WTC11 (cell line): ENCODE results near the gene NFX1. TPM values are rescaled to one million over a fixed set of nuclear protein-coding genes. Genes with fewer than 3 reads are reported as not detected.

Experiments used
- ATAC-seq: fragments of 200-7000 bp; cut with Tn5 transposase; 2 replicates; pipeline ENCODE4 v1.10.0; 2021; ENCODE audit warnings: mild to moderate bottlenecking, moderate library complexity
- CTCF ChIA-PET: fragments of 300-600 bp; sonication (Branson Sonifier 250); formaldehyde crosslinking; loops from one replicate; lab custom pipeline; 2021; ENCODE audit warnings: antibody characterized with exemption; lab: Charles Lee
- POLR2A ChIA-PET: fragments of 350-600 bp; sonication (Branson Sonifier 250); formaldehyde crosslinking; loops from one replicate; lab custom pipeline; 2021; ENCODE audit warnings: antibody characterized with exemption; lab: Charles Lee
- DNase-seq: peaks from one replicate; pipeline ENCODE4 v3.0.0; 2021; ENCODE audit warnings: low spot score
- H3K27ac Mint-ChIP-seq: 2 replicates; pipeline ENCODE4 v1.8.0; 2021; ENCODE audit warnings: mixed read lengths
- H3K27me3 Mint-ChIP-seq: 2 replicates; pipeline ENCODE4 v1.8.0; 2021; ENCODE audit warnings: low read depth, mild to moderate bottlenecking, moderate library complexity, mixed read lengths
- H3K36me3 Mint-ChIP-seq: 2 replicates; pipeline ENCODE4 v1.8.0; 2021; ENCODE audit warnings: mixed read lengths
- H3K4me1 Mint-ChIP-seq: 2 replicates; pipeline ENCODE4 v1.8.0; 2022; ENCODE audit warnings: mixed read lengths
- H3K4me3 Mint-ChIP-seq: 2 replicates; pipeline ENCODE4 v1.8.0; 2021; ENCODE audit warnings: mild to moderate bottlenecking, moderate library complexity, mixed read lengths
- H3K9me3 Mint-ChIP-seq: 2 replicates; pipeline ENCODE4 v1.8.0; 2021; ENCODE audit warnings: mixed read lengths
- ATF1 ChIP-seq: sonication (generic); formaldehyde crosslinking; IDR thresholded peaks from 2 replicates; pipeline ENCODE4 v1.8.1; 2023; ENCODE audit warnings: mild to moderate bottlenecking, moderate library complexity, missing genetic modification reagents
- CREB1 ChIP-seq: sonication (generic); formaldehyde crosslinking; IDR thresholded peaks from 2 replicates; pipeline ENCODE4 v1.8.0; 2023; ENCODE audit warnings: mild to moderate bottlenecking, missing genetic modification reagents
- CREM ChIP-seq: sonication (generic); formaldehyde crosslinking; IDR thresholded peaks from 2 replicates; pipeline ENCODE4 v1.8.1; 2022; ENCODE audit warnings: mild to moderate bottlenecking, missing genetic modification reagents, moderate library complexity
- MXD4 ChIP-seq: fragments of 250-450 bp; sonication (Bioruptor Pico); IDR thresholded peaks from 2 replicates; pipeline ENCODE4 v1.8.0; 2021; ENCODE audit warnings: mild to moderate bottlenecking, moderate library complexity, borderline replicate concordance
- MYBL2 ChIP-seq: sonication (generic); formaldehyde crosslinking; IDR thresholded peaks from 2 replicates; pipeline ENCODE4 v1.8.1; 2023; ENCODE audit warnings: mild to moderate bottlenecking, moderate library complexity, missing genetic modification reagents
- NFE2L1 ChIP-seq: sonication (generic); formaldehyde crosslinking; IDR thresholded peaks from 2 replicates; pipeline ENCODE4 v1.8.1; 2023; ENCODE audit warnings: missing genetic modification reagents
- OVOL2 ChIP-seq: fragments of 250-450 bp; sonication (Bioruptor Pico); IDR thresholded peaks from 2 replicates; pipeline ENCODE4 v1.9.0; 2021; ENCODE audit warnings: mild to moderate bottlenecking, borderline replicate concordance
- RELA ChIP-seq: sonication (generic); formaldehyde crosslinking; IDR thresholded peaks from 2 replicates; pipeline ENCODE4 v1.8.1; 2022; ENCODE audit warnings: missing genetic modification reagents, mild to moderate bottlenecking, borderline replicate concordance
- TP53 ChIP-seq: sonication (generic); formaldehyde crosslinking; IDR thresholded peaks from 2 replicates; pipeline ENCODE4 v1.8.1; 2023; ENCODE audit warnings: mild to moderate bottlenecking, missing genetic modification reagents
- ZNF138 ChIP-seq: sonication (generic); formaldehyde crosslinking; conservative IDR thresholded peaks from 2 replicates; pipeline ENCODE4 v1.8.1; 2022; ENCODE audit warnings: mild to moderate bottlenecking, moderate library complexity, missing genetic modification reagents
- ZNF263 ChIP-seq: sonication (generic); formaldehyde crosslinking; IDR thresholded peaks from 2 replicates; pipeline ENCODE4 v1.8.1; 2022; ENCODE audit warnings: low read depth, mild to moderate bottlenecking, moderate library complexity, missing genetic modification reagents
- ZNF317 ChIP-seq: sonication (generic); formaldehyde crosslinking; IDR thresholded peaks from 2 replicates; pipeline ENCODE4 v1.8.1; 2023; ENCODE audit warnings: low read depth, mild to moderate bottlenecking, moderate library complexity, missing genetic modification reagents, borderline replicate concordance
- ZNF416 ChIP-seq: fragments of 250-450 bp; sonication (Bioruptor Pico); IDR thresholded peaks from 2 replicates; pipeline ENCODE4 v1.9.0; 2021; ENCODE audit warnings: mild to moderate bottlenecking, inconsistent platforms
- ZNF423 ChIP-seq: fragments of 250-450 bp; sonication (Bioruptor Pico); IDR thresholded peaks from 2 replicates; pipeline ENCODE4 v2.1.2; 2022; ENCODE audit warnings: mild to moderate bottlenecking, moderate library complexity
- total RNA-seq: library from RNA; stranded (reverse); gene quantifications from 3 replicates; pipeline ENCODE4 v1.2.3, GENCODE V29; 2021
- TF ChIP-seq, protein P1 (sequence below): fragments of 250-450 bp; sonication (Bioruptor Pico); conservative IDR thresholded peaks from 2 replicates; pipeline ENCODE4 v1.9.0; 2021; ENCODE audit warnings: mild to moderate bottlenecking
- TF ChIP-seq, protein P2 (sequence below): sonication (generic); formaldehyde crosslinking; IDR thresholded peaks from 2 replicates; pipeline ENCODE4 v1.8.1; 2023; ENCODE audit warnings: mild to moderate bottlenecking, missing genetic modification reagents
- TF ChIP-seq, protein P3 (sequence below): sonication (generic); formaldehyde crosslinking; IDR thresholded peaks from 2 replicates; pipeline ENCODE4 v1.8.0; 2022; ENCODE audit warnings: mild to moderate bottlenecking, missing genetic modification reagents
- TF ChIP-seq, protein P4 (sequence below): sonication (generic); formaldehyde crosslinking; IDR thresholded peaks from 2 replicates; pipeline ENCODE4 v1.8.0; 2023; ENCODE audit warnings: mild to moderate bottlenecking, missing genetic modification reagents
- TF ChIP-seq, protein P5 (sequence below): sonication (generic); formaldehyde crosslinking; IDR thresholded peaks from 2 replicates; pipeline ENCODE4 v1.8.1; 2023; ENCODE audit warnings: mild to moderate bottlenecking, missing genetic modification reagents
- TF ChIP-seq, protein P6 (sequence below): sonication (generic); formaldehyde crosslinking; IDR thresholded peaks from 2 replicates; pipeline ENCODE4 v1.8.0; 2022; ENCODE audit warnings: mild to moderate bottlenecking, missing genetic modification reagents
- TF ChIP-seq, protein P7 (sequence below): sonication (generic); formaldehyde crosslinking; IDR thresholded peaks from 2 replicates; pipeline ENCODE4 v1.8.0; 2022; ENCODE audit warnings: mild to moderate bottlenecking, missing genetic modification reagents
- TF ChIP-seq, protein P8 (sequence below): fragments of 250-450 bp; sonication (Bioruptor Pico); IDR thresholded peaks from 2 replicates; pipeline ENCODE4 v1.9.0; 2021; ENCODE audit warnings: mild to moderate bottlenecking

NFX1 gene
- total RNA-seq, 1 experiment from 2014 or later, result 30.9 TPM

DNA sequence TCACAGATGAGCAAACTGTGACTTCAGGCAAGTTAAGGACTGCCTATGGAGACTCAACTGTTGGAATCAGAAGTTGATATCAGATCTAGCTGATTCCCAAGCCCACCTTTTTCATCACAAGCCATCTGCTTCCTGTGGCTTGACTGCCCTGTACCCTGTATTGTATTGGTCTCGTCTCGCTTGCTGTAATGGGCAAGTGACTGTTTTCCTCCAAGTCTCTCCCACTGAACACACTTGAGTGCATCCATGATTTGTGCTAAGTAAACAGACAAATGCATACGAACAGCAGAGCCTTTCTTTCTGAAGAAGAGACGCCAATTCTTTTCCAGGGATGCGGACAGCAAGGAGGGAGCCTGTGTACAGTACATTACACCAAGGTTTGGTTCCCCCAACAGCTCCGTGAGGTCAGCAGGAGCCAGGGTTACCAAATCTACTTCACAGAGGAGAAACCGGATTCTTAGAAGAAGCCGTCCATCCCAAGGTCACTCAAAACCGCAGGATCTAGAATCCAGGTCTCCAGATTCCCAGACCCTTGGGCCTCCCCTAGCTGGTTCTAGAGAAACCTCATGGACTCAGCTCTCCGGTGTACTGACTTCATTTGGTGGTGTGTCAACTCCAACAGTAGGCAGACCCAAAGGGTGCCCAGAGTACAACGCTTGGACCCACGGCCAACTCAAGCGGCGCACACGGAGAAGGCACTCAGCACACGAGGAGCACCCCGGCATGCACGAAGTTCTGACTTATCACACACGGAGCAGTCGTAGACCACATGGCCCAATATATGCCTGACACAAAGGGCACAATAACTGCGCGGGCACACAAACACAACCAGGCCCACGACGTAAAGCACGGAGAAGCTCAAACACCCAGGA lies 26.9 kb upstream of the NFX1 start:
- no peaks in the 10 kb centered on the region for H3K9me3 Mint-ChIP-seq
- ChIA-PET CTCF (interaction anchor here (1.1 kb wide), 1 partner anchor 23 kb away, joined by 4 read pairs; no protein-coding TSS in a partner anchor), POLR2A (interaction anchor here (0.5 to 2.2 kb wide), 3 partner anchors 27 to 239 kb away, joined by 3 to 13 read pairs (median 4); partner anchors contain the start of genes DNAJA1 and NFX1)
- TF ChIP-seq, protein P1, sequence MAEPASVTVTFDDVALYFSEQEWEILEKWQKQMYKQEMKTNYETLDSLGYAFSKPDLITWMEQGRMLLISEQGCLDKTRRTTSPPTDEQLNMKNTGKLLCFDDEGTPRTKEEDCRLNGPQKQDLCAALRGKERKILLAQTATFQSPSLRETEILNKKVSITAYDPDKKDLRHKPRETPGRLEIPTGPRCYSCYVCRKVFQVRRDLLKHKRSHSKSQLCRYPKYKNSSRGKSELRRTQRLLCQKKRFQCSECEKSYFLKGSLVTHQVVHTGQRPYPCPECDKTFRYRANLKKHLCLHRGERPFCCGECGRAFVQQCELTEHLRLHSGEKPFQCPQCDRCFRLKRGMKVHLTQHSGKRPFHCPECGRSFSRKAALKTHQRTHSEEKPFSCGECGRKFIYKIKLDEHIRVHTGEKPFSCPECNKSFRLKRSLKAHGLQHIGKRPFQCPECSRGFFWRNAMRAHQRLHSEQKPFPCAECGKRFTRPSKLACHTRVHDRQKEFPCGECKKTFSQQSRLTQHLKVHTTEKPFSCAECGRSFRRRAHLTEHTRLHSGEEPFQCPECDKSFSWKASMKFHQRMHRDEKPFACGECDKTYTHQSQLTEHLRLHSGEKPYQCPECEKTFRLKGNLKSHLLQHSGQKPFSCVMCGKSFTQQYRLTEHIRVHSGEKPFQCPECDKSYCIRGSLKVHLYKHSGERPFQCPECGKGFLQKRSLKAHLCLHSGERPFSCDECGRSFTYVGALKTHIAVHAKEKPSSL (CRISPR knock-in tag), result no peak
- TF ChIP-seq CREM, result no peak
- TF ChIP-seq CREB1 (CRISPR knock-in tag), result no peak
- TF ChIP-seq, protein P2, sequence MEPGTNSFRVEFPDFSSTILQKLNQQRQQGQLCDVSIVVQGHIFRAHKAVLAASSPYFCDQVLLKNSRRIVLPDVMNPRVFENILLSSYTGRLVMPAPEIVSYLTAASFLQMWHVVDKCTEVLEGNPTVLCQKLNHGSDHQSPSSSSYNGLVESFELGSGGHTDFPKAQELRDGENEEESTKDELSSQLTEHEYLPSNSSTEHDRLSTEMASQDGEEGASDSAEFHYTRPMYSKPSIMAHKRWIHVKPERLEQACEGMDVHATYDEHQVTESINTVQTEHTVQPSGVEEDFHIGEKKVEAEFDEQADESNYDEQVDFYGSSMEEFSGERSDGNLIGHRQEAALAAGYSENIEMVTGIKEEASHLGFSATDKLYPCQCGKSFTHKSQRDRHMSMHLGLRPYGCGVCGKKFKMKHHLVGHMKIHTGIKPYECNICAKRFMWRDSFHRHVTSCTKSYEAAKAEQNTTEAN, result no peak
- no peak for TF ChIP-seq ATF1 (CRISPR knock-in tag)
- TF ChIP-seq, protein P3, sequence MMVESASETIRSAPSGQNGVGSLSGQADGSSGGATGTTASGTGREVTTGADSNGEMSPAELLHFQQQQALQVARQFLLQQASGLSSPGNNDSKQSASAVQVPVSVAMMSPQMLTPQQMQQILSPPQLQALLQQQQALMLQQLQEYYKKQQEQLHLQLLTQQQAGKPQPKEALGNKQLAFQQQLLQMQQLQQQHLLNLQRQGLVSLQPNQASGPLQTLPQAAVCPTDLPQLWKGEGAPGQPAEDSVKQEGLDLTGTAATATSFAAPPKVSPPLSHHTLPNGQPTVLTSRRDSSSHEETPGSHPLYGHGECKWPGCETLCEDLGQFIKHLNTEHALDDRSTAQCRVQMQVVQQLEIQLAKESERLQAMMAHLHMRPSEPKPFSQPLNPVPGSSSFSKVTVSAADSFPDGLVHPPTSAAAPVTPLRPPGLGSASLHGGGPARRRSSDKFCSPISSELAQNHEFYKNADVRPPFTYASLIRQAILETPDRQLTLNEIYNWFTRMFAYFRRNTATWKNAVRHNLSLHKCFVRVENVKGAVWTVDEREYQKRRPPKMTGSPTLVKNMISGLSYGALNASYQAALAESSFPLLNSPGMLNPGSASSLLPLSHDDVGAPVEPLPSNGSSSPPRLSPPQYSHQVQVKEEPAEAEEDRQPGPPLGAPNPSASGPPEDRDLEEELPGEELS (CRISPR knock-in tag), result no peak
- TF ChIP-seq MXD4, result no peak
- no peak for TF ChIP-seq OVOL2
- TF ChIP-seq ZNF263 (CRISPR knock-in tag), result no peak
- TF ChIP-seq ZNF138 (CRISPR knock-in tag), result no peak
- TF ChIP-seq ZNF317 (CRISPR knock-in tag), result no peak
- no peak for TF ChIP-seq RELA (CRISPR knock-in tag)
- TF ChIP-seq ZNF416 (CRISPR knock-in tag), result no peak
- TF ChIP-seq ZNF423 (CRISPR knock-in tag), result no peak
- TF ChIP-seq NFE2L1 (CRISPR knock-in tag), result no peak
- peaks cover 13% of the 10 kb centered on the region for H3K4me1 Mint-ChIP-seq
- no peak for DNase-seq
- H3K36me3 Mint-ChIP-seq, result peaks cover 50% of the 10 kb centered on the region
- no peaks in the 10 kb centered on the region for H3K27me3 Mint-ChIP-seq
- H3K27ac Mint-ChIP-seq, result peak overlapping the region; percentile 95
- peak overlapping the region; percentile 98 for H3K4me3 Mint-ChIP-seq
- ATAC-seq, result no peak

DNA sequence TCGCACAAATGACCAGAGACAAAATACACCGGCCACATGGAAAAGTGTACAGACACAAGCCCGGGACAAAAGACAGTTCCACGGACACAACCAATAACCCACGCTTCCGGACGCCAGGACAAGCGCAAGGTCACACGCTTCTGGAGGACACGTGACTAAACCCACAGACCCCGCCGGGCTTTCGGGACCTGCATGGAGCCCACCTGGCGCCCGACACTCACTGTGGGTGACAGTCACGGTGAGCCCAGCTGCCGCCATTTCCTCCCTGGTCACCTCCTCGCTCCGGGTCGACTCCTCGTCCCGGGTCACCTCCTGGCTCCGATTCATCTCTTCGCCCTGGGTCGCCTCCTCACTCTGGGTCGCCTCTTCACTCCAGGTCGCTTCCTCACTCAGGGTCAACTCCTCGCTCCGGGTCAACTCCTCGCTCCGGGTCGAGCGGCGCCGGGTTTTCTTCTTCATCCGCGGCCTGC lies 26.3 kb upstream of the NFX1 start:
- no peak; the same call in 1 of the 2 replicates for ATAC-seq
- Mint-ChIP-seq H3K4me3 (peak overlapping the region; percentile 98), H3K36me3 (peaks cover 46% of the 10 kb centered on the region), H3K4me1 (peaks cover 13% of the 10 kb centered on the region), H3K9me3 (no peaks in the 10 kb centered on the region), H3K27ac (peak overlapping the region; percentile 95), H3K27me3 (no peaks in the 10 kb centered on the region)
- POLR2A ChIA-PET, result interaction anchor here (1.4 to 2.2 kb wide), 2 partner anchors 26 to 239 kb away, joined by 3 to 13 read pairs; partner anchors contain the start of genes DNAJA1 and NFX1
- CTCF ChIA-PET, result interaction anchor here (0.5 to 0.7 kb wide), 2 partner anchors 19 to 51 kb away, joined by 3 read pairs; no protein-coding TSS in a partner anchor
- DNase-seq, result no peak
- TF ChIP-seq TP53, result no peak
- TF ChIP-seq, protein P4, sequence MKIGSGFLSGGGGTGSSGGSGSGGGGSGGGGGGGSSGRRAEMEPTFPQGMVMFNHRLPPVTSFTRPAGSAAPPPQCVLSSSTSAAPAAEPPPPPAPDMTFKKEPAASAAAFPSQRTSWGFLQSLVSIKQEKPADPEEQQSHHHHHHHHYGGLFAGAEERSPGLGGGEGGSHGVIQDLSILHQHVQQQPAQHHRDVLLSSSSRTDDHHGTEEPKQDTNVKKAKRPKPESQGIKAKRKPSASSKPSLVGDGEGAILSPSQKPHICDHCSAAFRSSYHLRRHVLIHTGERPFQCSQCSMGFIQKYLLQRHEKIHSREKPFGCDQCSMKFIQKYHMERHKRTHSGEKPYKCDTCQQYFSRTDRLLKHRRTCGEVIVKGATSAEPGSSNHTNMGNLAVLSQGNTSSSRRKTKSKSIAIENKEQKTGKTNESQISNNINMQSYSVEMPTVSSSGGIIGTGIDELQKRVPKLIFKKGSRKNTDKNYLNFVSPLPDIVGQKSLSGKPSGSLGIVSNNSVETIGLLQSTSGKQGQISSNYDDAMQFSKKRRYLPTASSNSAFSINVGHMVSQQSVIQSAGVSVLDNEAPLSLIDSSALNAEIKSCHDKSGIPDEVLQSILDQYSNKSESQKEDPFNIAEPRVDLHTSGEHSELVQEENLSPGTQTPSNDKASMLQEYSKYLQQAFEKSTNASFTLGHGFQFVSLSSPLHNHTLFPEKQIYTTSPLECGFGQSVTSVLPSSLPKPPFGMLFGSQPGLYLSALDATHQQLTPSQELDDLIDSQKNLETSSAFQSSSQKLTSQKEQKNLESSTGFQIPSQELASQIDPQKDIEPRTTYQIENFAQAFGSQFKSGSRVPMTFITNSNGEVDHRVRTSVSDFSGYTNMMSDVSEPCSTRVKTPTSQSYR (CRISPR knock-in tag), result no peak
- TF ChIP-seq, protein P5, sequence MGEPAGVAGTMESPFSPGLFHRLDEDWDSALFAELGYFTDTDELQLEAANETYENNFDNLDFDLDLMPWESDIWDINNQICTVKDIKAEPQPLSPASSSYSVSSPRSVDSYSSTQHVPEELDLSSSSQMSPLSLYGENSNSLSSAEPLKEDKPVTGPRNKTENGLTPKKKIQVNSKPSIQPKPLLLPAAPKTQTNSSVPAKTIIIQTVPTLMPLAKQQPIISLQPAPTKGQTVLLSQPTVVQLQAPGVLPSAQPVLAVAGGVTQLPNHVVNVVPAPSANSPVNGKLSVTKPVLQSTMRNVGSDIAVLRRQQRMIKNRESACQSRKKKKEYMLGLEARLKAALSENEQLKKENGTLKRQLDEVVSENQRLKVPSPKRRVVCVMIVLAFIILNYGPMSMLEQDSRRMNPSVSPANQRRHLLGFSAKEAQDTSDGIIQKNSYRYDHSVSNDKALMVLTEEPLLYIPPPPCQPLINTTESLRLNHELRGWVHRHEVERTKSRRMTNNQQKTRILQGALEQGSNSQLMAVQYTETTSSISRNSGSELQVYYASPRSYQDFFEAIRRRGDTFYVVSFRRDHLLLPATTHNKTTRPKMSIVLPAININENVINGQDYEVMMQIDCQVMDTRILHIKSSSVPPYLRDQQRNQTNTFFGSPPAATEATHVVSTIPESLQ (CRISPR knock-in tag), result no peak
- TF ChIP-seq MYBL2 (CRISPR knock-in tag), result no peak
- TF ChIP-seq, protein P6, sequence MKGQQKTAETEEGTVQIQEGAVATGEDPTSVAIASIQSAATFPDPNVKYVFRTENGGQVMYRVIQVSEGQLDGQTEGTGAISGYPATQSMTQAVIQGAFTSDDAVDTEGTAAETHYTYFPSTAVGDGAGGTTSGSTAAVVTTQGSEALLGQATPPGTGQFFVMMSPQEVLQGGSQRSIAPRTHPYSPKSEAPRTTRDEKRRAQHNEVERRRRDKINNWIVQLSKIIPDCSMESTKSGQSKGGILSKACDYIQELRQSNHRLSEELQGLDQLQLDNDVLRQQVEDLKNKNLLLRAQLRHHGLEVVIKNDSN (CRISPR knock-in tag), result peak; percentile 70; the same call in 1 of the 2 replicates
- TF ChIP-seq, protein P7, sequence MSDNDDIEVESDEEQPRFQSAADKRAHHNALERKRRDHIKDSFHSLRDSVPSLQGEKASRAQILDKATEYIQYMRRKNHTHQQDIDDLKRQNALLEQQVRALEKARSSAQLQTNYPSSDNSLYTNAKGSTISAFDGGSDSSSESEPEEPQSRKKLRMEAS (CRISPR knock-in tag), result peak; percentile 39
- TF ChIP-seq, protein P8, sequence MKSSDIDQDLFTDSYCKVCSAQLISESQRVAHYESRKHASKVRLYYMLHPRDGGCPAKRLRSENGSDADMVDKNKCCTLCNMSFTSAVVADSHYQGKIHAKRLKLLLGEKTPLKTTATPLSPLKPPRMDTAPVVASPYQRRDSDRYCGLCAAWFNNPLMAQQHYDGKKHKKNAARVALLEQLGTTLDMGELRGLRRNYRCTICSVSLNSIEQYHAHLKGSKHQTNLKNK (CRISPR knock-in tag), result no peak
